Measurements from ENCODE around the gene COL1A2.

DNA sequence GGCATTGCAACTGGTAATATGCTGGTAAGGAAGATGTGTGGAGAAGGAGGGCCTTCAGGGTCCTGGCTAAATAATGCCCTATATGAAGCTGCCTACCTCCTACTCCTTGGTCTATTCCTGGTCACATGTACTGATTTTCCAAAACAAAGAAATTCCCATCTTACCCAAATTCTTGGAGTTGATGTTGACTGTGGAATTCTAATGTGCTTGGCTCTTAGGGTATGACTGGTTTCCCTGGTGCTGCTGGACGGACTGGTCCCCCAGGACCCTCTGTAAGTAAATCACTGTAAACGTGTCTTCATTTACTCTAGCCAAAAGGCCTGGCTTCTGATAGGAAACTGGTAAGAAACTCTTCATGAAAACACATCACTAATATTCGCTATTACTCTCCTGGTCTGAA, 27.0 kb downstream of the COL1A2 start:
- no peak for TF ChIP-seq POLR2A (IDR thresholded peaks at IDR 0.05; ENCODE audit: low read depth, low read length)
- TF ChIP-seq POLR2AphosphoS5 (IDR thresholded peaks at IDR 0.05; ENCODE audit: low read depth, low read length): no peak
- TF ChIP-seq TAF1 (IDR thresholded peaks at IDR 0.05; ENCODE audit: borderline replicate concordance, low read depth, low read length): no peak
